Posterior vena cava (tissue), 2 donors: ENCODE results near the gene RNF220. TPM values are rescaled to one million over a fixed set of nuclear protein-coding genes. Genes with fewer than 3 reads are reported as not detected.
"Not testable (repeated sequence)": the region's sequence is repeated elsewhere in the genome, so short reads cannot be mapped to it uniquely, and the experiment has no call there.

Source experiments
- DNase-seq: peaks from one replicate; pipeline ENCODE4 v3.0.0-alpha.2; 2020; ENCODE audit warnings: low spot score
- intact Hi-C, 2 donors: fragments of 100-400 bp; cut with DNase I; formaldehyde crosslinking; loops; one replicate each; pipeline versions ENCODE4 v1.14.1 to v1.14.2; 2022 to 2023
- microRNA-seq, 2 donors: library from miRNA; unstranded; fragments of <30 nt; microRNA quantifications; one replicate each; pipeline ENCODE4 v1.2.0, GENCODE V29; 2020 to 2021; ENCODE audit warnings: borderline microRNAs expressed in 2 of 2
- total RNA-seq, 2 donors: library from RNA; stranded (reverse); fragmentation: NEBNext Ultra II Directional; extraction: Animal tissue kit (Norgen Biotek cat#: 25700); gene quantifications; one replicate each; pipeline ENCODE4 v1.2.1, GENCODE V29; 2021
- donor health status: DM: yes; HTN: yes; CAD: no.
- donor health status: DM: yes; HTN: yes; CAD: no.

RNF220 gene
- total RNA-seq, 2 donors from 2014 or later = 46.4 to 53.6 TPM

GRCh38 chr1:44696101-44696500, 291.0 kb downstream of the RNF220 start:
- intact Hi-C loops = no loop called here
- DNase-seq = no peak

- no peak for DNase-seq
- intact Hi-C loops = no loop called here
Observed at GRCh38 chr1:44696789-44697345, 291.8 kb downstream of the RNF220 start.

DNA sequence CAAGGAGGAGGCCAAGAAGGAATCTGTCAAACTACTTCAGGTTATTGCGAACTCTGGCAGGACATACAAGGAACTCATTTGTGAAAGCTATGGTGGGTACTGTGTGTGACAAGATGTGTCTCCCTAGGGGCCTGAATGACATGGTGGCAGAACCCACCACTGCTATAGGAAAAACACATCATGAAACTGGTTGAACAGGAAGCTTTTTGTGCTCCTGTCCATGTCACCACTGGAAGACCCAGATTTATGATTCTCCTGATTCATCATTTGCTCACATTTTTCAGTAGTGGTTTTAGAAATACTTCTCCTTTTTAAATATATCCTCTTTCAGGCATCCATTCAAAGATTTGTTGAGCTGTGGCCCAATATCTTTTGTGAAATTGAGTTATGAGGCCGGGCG, 293.1 kb downstream of the RNF220 start:
- intact Hi-C loops = no loop called here
- DNase-seq = no peak

DNA sequence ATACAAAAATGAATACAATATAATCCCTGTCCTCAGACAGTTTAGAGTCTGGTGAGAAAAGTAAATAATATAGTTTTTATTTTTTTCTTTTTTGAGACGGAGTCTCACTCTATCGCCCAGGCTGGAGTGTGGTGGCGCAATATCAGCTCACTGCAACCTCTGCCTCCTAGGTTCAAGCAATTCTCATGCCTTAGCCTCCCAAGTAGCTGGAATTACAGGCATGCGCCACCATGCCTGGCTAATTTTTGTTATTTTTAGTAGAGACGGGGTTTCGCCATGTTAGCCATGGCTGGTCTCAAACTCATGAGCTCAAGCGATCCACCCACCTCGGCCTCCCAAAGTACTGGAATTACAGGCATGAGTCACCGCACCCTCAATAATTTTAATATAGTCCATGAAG, 294.3 kb downstream of the RNF220 start:
- intact Hi-C loops, DNase-seq: not testable (repeated sequence)

GRCh38 chr1:44700573-44700972, 295.5 kb downstream of the RNF220 start:
- DNase-seq = no peak

GRCh38 chr1:44701141-44701573, 296.1 kb downstream of the RNF220 start:
- DNase-seq = no peak
- intact Hi-C loops = no loop called here

More at GRCh38 chr1:44700573-44700972, 295.5 kb downstream of the RNF220 start:
- intact Hi-C loops = no loop called here

Small RNA genes lying within 50 kb of the gene (microRNA-seq; reads per million reads assigned to microRNA genes)
- 0 reads per million in 2 donors for gene MIR5584

Other genes starting within 250 kb of the RNF220 start
- gene DMAP1, start 191.8 kb upstream of the RNF220 start, total RNA-seq = 10 to 100 TPM; 18.5 to 23.6 TPM
- gene ERI3, start 50.0 kb upstream of the RNF220 start, total RNA-seq = 10 to 100 TPM; 44.5 to 46.9 TPM